ENCODE data around the gene RAB4B.
"Not testable (repeated sequence)": the region's sequence is repeated elsewhere in the genome, so short reads cannot be mapped to it uniquely, and the experiment has no call there.

The RAB4B gene

GRCh38 chr19:40808497-40808896, 30.4 kb downstream of the RAB4B start:
- Histone ChIP-seq H3K4me3 (replicated peaks; ENCODE audit: insufficient read depth, low read length) (no peak overlapping the region), H3K27ac (replicated peaks) (no peak overlapping the region), H3K27me3 (ENCODE audit: insufficient read depth, poor library complexity, severe bottlenecking) (no peaks in the 10 kb centered on the region)
- DNase-seq (ENCODE audit: low read depth in 1 of 2, low spot score in 1 of 2), result no peak
- no peak for TF ChIP-seq GABPA (IDR thresholded peaks at IDR 0.05; ENCODE audit: low read depth)
- no peak for TF ChIP-seq SPI1 (IDR thresholded peaks at IDR 0.05; ENCODE audit: borderline replicate concordance, low read depth)
- TF ChIP-seq, protein P1, sequence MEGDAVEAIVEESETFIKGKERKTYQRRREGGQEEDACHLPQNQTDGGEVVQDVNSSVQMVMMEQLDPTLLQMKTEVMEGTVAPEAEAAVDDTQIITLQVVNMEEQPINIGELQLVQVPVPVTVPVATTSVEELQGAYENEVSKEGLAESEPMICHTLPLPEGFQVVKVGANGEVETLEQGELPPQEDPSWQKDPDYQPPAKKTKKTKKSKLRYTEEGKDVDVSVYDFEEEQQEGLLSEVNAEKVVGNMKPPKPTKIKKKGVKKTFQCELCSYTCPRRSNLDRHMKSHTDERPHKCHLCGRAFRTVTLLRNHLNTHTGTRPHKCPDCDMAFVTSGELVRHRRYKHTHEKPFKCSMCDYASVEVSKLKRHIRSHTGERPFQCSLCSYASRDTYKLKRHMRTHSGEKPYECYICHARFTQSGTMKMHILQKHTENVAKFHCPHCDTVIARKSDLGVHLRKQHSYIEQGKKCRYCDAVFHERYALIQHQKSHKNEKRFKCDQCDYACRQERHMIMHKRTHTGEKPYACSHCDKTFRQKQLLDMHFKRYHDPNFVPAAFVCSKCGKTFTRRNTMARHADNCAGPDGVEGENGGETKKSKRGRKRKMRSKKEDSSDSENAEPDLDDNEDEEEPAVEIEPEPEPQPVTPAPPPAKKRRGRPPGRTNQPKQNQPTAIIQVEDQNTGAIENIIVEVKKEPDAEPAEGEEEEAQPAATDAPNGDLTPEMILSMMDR (IDR thresholded peaks at IDR 0.05; ENCODE audit: insufficient read depth, low read length), result no peak
- TF ChIP-seq POLR2AphosphoS5 (IDR thresholded peaks at IDR 0.05; ENCODE audit: low read depth), result no peak
- TF ChIP-seq, protein P2, sequence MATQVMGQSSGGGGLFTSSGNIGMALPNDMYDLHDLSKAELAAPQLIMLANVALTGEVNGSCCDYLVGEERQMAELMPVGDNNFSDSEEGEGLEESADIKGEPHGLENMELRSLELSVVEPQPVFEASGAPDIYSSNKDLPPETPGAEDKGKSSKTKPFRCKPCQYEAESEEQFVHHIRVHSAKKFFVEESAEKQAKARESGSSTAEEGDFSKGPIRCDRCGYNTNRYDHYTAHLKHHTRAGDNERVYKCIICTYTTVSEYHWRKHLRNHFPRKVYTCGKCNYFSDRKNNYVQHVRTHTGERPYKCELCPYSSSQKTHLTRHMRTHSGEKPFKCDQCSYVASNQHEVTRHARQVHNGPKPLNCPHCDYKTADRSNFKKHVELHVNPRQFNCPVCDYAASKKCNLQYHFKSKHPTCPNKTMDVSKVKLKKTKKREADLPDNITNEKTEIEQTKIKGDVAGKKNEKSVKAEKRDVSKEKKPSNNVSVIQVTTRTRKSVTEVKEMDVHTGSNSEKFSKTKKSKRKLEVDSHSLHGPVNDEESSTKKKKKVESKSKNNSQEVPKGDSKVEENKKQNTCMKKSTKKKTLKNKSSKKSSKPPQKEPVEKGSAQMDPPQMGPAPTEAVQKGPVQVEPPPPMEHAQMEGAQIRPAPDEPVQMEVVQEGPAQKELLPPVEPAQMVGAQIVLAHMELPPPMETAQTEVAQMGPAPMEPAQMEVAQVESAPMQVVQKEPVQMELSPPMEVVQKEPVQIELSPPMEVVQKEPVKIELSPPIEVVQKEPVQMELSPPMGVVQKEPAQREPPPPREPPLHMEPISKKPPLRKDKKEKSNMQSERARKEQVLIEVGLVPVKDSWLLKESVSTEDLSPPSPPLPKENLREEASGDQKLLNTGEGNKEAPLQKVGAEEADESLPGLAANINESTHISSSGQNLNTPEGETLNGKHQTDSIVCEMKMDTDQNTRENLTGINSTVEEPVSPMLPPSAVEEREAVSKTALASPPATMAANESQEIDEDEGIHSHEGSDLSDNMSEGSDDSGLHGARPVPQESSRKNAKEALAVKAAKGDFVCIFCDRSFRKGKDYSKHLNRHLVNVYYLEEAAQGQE (IDR thresholded peaks at IDR 0.05; ENCODE audit: insufficient replicate concordance, low read depth), result no peak

GRCh38 chr19:40809358-40810086, 31.5 kb downstream of the RAB4B start:
- H3K27me3 ChIP-seq (ENCODE audit: insufficient read depth, poor library complexity, severe bottlenecking), result no peaks in the 10 kb centered on the region
- peak; percentile 52; the same call in 1 of the 2 replicates for TF ChIP-seq POLR2AphosphoS5 (IDR thresholded peaks at IDR 0.05; ENCODE audit: low read depth)
- TF ChIP-seq, protein P1 (IDR thresholded peaks at IDR 0.05; ENCODE audit: insufficient read depth, low read length), result no peak
- DNase-seq (ENCODE audit: low read depth in 1 of 2, low spot score in 1 of 2), result no peak
- H3K27ac ChIP-seq (replicated peaks), result no peak overlapping the region
- no peak overlapping the region for H3K4me3 ChIP-seq (replicated peaks; ENCODE audit: insufficient read depth, low read length)

DNA sequence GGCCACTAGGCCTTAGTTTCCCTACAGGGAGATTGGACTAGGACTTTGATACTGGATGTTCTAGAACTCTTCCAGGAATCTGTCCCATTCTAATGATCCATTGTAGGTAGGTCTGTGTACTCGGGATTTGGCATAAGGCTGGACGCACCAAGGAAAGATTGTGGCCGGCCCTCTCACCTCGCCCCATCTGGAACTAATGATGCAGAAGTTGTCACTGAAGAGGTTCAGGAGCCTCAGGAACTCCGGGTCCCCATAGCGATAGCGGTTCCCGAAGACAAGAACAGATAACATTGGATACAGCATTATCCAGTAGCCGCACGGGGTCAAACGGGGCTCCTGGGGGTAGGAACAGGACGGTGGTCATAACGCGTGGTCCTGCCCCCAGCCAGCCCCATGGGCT, 32.1 kb downstream of the RAB4B start:
- Histone ChIP-seq H3K27me3 (ENCODE audit: insufficient read depth, poor library complexity, severe bottlenecking) (no peaks in the 10 kb centered on the region), H3K4me3 (replicated peaks; ENCODE audit: insufficient read depth, low read length) (no peak overlapping the region), H3K27ac (replicated peaks) (no peak overlapping the region)
- no peak for DNase-seq (ENCODE audit: low read depth in 1 of 2, low spot score in 1 of 2)
- TF ChIP-seq, protein P2 (IDR thresholded peaks at IDR 0.05; ENCODE audit: insufficient replicate concordance, low read depth), result no peak
- no peak for TF ChIP-seq POLR2AphosphoS5 (IDR thresholded peaks at IDR 0.05; ENCODE audit: low read depth)
- TF ChIP-seq SPI1 (IDR thresholded peaks at IDR 0.05; ENCODE audit: borderline replicate concordance, low read depth), result no peak
- TF ChIP-seq, protein P1 (IDR thresholded peaks at IDR 0.05; ENCODE audit: insufficient read depth, low read length), result no peak
- TF ChIP-seq GABPA (IDR thresholded peaks at IDR 0.05; ENCODE audit: low read depth), result no peak

DNA sequence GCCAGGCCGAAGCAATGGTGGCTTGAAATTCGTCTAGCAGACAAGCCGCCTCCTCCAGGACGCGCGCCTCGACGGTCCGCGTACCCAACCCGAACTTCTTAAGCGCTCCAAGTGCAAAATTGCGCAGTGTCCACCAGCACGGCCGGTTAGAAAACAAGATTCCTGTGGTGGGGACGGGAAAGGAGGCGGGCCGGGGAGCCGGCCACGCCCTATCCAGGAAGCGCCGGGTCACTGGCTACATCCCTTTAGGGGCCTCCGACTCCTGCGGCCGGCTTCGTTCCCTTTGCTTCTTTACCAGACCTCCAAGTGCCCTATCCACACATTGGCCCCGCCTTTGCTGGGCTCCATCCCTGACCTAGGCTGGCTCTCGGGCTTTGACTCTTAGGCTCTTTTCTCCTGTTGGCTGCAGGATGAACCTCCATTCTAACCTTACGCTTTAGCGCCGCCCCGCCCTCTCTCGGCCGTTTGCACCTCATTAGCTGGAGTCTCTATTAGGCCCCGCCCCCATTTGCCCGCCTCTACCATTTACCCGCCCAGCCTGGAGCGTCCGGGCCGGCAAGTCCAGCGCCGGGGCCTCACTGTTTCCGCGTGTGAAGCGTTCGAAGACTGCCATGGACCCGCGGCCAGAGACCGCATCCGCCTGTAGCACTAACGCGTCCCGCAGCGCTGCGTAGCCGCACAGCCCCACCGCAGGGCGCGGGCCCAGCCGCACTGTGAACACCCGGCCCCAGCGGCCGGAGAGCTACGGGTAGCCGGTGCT, 32.8 kb downstream of the RAB4B start:
- H3K4me3 ChIP-seq (replicated peaks; ENCODE audit: insufficient read depth, low read length); H3K27me3 ChIP-seq (ENCODE audit: insufficient read depth, poor library complexity, severe bottlenecking): not testable (repeated sequence)
- peak in 1 of 2 experiments; percentile 58 for DNase-seq (ENCODE audit: low read depth in 1 of 2, low spot score in 1 of 2)
- peak overlapping the region; percentile 3; the same call in 1 of the 2 replicates for H3K27ac ChIP-seq (replicated peaks)

All from HL-60 (cell line).